DMS53 treated with DMSO at 0.1 percent for 48 hours (cell line): Measurements from ENCODE around the gene DCTN2.

Source experiments
- DNase-seq: peaks from one replicate; lab custom pipeline; 2025; ENCODE audit not compliant: unreplicated experiment; lab: John Stamatoyannopoulos, UW

The DCTN2 gene

DNA sequence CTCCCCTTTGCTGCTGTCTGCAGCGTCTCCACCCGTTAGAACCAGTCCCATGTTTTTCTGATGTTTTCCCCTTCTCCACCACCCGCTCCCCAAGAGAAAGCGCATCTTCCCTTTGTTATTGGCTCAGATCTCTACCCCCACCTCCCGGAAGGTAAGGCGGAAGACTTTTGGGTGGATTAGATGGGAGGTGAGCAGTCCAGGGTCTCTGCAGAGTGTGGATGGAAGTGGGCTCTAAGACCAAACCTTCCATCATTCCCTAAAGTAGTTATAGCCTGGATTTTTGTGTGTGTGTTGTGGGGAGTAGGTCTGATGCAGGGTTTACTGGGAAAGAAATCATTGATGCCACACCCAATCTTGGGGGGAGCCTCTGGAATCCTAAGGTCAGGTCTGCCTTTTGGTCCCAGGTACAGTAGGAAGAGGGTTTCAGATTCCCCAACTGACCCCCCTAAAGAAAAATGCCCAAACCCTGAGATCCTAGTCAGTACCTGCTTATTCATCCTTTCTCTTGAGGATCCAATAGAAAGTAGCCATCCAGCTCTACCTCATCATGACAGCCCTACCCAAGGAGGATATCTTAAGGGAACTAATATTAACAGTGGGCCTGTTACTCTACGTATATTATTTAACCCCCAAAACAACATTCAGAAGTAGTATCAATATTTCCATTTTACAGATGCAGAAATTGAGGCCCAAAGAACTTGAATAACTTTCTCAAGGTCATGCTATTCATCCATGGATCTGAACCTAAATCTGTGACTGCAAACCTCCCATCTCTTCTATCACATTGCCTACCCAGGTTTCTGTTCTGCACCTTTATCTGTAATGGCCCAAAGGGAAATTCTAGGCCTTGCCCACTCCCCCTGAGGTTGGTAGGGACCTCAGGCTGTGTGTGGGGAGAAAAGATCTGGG, 3.9 kb upstream of the DCTN2 start:
- DNase-seq = no peak

DNA sequence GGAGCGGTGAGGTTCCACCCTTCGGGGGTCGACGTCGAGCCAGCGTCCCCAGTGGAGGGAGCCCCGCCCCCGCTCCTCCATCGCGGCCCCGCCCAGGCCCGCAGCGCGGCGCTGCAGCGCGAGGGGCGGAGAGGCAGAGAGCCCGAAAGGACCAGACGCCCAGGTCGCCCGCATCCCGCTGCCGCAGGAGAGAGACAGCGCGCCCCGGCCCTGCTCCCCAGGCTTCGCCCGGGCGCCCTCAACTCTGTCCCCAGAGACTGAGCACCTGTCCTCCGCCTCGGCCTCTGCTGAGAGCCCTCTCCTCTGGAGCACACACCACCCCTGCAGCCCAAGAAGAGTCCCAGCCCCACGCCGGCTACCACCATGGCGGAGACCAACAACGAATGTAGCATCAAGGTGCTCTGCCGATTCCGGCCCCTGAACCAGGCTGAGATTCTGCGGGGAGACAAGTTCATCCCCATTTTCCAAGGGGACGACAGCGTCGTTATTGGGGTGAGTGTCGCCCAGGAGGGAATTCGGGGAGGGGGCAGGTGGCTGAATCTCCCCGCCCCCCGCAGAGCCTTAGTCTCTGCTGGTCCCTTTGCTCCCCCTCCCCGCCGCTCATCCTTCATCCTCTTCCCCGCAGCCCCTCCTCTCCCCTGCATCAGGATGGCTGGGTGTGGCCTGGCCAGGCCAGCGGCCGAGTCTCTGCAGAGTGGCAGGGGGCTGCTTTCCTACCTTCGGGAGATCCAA, 3.1 kb upstream of the DCTN2 start, which contains the start of gene KIF5A:
TSS of gene KIF5A (plus strand) at position 136 of the 732 bp plus-strand sequence. CDS start at position 364, 228 bp downstream.
- DNase-seq = no peak

DNA sequence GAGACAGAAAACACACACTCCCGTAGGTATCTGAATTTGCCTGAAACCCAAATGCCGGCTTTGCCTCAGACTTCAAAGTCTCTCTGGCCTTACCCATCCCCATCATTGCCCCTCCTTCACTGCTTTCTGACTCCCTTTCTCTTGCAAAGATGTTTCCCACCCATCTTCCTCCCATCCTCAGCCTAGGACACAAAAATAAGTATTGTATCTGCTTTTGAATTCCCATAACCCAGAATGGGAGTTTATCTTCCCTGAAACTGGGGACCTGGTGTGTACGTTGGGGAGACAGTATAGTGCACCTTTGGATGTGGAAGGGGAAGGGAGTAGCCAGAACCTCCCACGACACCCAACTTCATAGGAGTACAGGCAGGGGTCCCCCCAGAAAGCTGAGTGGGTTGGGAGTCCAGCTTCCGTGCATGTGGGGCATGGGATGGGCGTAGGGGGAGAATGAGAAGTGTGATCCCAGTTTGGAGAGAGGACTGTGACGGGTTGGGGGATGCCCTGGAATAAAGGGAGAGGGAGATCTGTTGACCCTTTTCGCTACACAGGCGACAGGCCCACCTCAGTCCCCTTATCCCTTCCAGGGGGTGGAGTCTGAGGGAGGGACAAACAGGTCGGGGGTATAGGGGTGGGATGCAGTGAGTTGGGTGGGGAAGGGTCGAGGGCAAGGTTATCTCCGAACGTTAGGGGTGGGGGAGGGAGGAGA, 2.4 kb upstream of the DCTN2 start:
- no peak for DNase-seq

DNA sequence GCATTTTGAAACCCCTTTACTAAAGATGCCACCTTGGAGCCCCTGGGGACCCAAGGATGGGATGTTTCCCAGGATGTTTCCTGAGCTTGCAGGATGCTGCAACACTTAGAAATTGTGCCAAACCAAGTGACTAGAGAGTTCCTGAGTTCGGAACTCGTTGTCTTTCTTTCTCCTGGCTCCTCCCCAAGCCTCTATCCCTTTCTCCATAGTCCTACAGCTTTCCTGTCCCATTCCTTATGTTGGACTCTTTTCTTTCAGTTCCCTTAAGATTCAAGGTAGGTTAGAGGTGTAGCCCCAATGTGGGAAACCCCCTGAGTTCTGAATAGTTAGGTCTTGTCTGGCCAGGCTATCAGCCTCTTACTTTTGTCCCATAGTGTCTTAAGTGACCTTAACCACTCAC, 1.5 kb upstream of the DCTN2 start:
- DNase-seq = no peak

DNA sequence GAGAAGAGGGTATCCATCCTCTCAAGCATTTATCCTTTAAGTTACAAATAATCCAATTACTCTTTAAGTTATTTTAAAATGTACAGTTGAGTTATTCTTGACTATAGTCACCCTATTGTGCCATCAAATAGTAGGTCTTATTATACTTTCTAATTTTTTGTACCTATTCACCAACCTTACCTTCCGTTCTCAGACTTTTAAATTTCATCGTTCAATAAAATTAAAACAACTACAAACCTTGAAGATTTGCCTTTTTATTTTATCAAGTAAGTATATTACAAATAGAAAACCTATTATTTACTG, 972 bp upstream of the DCTN2 start:
- DNase-seq = no peak

DNA sequence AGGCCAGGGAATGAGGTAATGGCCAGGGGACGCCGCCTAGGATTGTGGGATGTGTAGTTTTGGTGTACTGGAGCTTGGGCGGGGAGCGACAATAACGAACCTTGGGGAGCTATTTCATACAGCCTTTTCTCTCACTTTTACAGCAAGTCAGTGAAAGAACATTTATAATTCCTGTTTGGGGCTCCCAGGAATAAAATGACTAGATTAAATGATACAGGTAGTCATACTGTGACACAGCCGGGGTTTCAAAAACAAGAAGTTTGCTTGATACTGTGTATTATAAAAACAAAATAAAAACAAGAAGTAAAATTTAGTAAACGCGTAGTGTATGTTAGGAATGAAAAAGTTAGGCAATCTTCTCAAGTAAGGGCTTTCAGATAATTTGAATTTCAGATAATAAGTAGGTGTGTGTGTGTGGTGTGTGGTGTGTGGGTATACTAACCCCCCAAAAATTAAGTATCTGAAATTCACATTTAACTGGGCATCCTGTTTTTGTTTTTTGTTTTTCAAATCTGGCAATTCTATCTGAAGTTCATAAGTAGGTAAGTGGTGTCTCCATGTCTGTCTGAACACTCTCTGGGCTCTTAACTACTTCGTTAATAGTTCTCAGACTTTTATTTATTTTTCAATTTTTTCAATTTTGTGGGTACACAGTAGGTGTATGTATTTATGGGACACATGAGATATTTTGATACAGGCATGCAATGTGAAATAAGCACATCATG, 458 bp upstream of the DCTN2 start:
- DNase-seq = no peak

DNA sequence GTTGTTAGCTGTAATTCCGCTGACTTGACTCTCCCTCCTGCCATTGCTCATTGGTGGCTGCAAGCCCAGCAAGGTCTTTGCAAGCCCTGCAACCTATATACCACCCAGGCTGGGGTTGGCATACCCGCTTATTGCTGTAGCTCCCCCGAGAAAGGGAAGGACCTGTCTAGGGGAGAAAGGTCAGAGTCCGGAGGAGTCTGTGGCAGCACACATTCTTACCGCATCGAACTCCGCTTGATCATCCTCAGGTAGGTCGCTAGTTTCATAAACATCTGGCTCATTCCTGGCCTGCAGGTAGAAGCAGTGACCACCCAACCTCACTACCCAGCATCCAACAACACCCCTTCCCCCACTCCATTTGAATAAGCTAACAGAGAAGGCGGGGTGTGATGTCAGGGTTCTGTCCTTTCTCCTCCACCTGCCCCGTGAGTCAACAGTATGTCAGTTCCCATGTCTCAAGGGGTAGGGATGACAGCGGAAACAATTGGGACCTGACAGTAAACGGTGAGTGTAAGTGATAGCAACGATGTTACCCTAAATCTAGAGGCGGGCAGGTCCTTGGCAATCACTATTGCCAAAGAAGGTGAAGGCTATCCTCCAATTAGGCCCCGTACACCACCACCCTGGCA, 1.1 kb downstream of the DCTN2 start:
- DNase-seq = peak; percentile 63

DNA sequence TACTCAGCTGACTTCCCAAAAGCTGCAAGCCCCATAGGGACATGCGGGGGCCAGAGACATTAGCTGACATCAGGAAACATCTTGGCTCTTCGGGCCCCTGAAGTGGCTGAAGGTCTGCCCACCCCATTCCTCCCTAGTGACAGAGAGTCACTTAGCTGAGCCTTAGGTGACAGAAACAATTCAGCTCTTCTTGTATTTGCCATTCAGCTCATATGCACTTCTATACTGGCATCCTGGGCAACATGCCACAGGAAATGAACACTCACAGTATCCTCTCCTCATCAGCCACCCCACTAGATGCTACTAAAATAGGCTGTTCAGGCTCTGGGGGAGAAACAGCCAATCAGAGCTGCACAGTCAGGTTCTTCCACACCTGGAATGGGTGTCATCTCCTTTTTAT, 3.4 kb downstream of the DCTN2 start:
- DNase-seq = no peak

DNA sequence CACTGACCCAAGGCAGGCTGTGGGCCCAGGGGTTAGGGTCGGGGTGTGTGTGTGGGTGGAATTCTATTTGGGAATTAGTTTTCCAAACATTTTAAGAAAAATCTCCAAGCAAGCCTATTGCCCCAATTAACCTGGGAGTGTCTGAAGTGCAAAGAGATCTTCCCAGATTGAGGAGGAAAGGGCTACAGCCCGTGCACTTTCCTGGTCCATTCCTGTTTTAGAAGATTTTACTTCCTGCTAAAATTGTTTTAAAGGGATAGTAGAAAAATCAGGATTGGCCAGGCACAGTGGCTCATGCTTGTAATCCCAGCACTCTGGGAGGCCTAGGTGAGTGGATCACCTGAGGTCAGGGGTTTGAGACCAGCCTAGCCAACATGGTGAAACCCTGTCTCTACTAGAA, 5.3 kb downstream of the DCTN2 start:
- no peak for DNase-seq

DNA sequence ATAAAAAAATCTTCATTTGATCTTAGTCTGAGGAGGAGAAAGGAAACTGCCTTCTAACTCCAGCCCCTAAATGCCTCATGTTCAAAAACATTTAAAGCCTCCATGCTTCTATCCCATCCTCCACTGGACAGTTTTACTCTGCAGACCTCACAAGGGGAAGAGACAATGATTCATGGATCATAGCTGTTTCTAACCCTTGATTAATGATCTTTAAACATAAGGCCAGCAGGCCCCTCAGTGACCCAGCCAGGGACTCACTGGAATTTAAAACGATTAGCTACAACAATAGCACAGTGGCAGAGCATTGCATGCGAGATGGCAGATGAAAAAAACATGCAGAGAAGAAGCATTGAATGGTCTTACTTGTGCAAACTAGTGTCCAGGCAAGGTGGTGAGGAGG, 6.0 kb downstream of the DCTN2 start:
- no peak for DNase-seq

DNA sequence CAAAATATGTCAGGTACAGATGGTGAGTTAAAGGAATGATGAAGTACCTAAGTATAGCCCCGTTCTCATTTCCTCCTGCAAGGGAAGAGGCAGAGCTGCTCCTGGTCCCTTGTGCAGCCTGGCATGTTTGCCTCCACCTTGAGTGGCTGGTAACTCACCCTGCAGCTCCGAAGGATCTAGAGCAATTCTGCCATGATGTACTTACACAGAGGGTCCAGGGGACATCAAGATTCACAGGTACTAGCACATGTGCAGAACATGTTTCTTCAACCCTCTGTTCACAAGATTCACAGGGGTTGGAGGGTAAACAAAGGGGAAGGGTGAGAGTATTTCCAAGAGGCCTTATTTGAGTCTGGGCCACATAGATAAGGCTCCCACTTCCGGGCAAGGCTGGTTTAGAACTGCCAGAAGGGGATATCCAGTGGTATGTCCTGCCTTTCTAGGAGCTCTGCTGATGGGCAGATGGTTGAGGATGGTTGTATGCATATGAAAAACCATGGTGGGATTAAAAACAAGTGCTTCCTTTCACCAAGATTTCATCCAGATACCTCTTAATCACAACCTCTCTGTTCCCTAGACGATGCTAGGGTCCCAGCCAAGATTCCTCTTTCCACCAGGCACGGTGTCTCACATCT, 7.7 kb downstream of the DCTN2 start:
- DNase-seq = no peak

DNA sequence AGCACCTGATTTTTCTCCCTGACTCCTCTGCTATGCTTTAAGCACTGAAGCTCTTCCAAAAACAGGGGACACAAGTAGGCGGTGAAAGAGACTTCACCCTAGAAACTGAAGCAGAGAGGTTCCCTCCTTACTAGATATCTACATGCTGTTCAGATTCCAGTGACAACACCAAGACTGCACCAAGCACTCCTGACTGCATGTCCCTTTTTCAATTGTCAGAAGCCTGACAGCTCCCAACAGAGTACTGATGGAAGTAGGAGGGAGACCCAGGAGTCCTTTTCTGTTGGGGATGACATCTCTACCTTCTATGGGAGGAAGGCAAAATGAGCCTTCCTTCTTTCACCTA, 10.4 kb downstream of the DCTN2 start:
- DNase-seq = no peak

DNA sequence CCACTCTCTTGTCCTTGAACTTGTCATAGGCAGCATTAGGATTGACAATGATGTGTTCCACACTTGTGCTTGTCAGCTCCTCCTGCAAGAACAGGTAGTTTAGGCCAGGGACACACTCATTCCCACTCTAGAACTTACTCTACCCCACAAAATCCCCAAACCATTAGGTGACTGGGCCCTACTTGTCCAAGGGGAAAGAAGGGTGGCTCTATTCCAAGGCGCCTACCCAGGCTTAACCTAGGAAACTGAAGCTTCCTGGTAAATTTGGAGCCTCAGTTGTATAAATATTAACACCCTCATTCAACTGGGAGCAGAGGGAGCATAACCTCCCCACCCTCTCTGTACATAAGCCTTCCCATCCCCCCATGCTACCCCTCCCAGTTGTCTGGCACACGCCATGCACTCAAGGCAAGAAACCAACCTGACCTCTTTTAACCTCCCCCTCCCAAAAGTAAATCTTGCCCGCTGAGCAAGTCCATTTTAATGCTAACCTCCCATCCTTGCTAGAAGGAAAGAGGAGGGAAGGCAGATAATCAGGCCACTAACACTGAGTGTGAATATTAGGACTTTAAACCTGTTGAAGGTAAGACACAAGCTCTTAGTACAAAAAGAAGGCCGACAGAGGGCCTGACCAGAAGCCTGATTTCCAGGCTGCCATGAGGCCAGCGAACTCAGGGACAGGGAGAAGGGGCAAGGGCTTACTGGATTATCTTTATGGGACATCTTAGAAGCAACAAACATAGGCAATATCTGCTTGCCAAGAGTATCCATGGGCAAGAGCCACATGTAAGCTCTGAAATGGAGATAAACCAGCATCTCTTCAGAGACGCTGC, 11.0 kb downstream of the DCTN2 start:
- no peak for DNase-seq

DNA sequence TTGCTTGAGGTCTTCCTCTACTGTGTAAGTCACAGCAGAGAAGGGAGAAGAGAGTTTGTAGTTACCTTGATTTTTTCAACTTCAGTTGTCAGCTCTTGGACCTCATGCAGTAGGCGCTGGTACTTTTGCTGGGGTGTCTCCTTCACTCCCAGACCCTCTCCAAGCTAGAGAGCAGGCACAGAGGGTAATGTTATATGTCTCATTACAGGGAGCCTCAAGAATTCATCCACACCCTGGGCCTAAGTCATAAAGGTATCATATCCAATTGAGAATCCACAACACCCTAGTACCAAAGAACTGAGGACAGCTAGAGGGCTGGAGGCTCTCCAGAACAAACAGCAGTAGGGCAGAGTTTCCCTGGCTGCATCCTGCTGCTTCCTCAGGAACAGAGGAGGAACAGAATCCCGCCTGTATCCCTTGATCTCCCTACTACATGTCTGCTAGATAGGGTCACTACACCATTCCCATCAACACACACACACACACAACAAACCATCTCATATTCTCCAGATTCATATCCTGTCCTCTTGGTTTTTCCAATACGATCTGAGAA, 11.9 kb downstream of the DCTN2 start:
- no peak for DNase-seq

DNA sequence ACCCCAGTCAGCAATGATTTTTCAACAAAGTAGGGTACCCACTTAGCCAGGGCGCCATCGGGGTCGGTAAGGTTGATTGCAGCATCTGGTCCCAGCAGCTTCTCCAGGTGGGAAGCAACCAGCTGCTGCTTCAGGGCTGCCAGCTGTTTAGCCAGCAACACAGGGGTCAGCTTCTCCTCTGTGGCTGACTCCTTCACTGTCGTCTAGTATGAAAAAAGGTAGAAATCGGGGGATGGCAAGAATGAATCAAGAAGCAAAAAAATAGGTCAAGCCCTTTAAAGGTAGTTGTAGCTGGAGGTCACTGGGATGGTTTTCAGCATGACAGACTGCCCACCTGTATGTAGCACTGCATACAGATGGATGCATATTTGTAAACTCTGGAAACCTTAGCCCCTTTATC, 12.7 kb downstream of the DCTN2 start:
- DNase-seq = no peak

DNA sequence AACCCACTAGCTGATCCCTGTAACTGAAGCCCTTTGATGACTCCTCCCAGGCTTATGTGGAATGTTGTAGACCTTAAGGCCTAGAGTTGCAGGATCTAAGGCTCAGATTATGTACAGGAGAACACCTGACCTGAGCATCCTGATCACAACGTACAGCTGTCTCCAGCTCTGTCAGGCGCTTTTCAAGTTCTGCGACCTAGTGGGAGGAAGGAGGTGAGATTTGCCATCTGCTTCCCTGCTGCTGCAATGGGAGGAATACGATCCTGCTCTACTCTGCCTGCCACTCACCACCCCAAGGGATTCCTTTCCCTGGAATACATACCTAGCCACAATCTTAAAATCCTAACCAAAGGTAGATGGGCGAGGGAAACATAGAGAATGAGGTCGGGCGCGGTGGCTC, 13.9 kb downstream of the DCTN2 start:
- no peak for DNase-seq

DNA sequence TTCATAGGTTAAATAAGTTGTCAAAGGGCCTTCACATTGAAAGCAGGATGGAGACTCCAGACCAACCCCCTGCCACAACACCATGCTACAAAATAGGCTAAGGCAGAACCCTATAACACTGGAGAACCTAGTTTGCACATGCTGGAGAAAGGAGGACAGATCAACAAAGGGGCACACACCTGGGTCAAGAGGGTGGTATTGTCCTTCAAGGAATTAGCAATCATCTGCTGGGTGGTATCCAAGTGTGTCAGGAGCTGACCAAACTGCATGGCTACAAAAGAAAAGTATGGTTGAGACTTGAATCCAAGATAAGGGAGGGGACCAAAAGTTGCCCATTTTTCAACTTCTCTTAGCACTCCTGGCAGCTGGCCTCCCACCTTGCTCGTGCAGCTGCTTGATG, 15.2 kb downstream of the DCTN2 start:
- DNase-seq = no peak

DNA sequence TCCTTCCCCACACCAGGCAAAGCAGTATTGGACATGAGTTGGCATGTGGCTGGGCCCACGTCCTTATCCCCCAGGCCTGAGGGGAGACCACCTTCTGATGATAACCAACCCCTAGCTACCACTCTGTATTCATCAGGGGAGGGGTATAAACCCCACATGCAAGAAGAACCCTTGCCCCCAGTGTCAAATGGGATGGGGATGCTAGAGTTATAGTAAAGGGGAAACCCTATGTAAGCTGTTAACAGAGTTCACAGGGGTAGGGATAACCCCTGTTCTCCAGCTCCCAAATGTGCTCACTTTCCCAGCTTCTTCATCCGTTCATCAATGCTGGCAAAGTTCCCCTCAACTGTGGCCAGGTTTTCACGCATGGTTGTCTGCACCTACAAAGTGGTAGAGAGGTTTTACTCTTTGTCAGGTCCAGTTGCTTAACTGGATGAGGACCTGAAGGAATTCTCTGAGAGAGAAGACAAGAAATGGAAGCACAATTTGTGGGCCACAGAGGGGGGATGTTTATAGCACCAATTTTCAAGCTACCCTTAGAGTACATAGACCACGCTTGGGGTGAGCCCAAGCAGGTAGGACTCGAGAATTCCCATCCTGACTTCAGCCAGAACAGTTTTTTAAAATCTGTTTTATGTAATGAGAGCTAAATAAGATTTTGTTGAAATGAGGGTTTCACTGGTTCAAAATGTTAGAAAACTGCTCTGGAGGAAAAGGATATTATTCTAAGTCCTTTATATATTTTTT, 16.4 kb downstream of the DCTN2 start:
- no peak for DNase-seq

DNA sequence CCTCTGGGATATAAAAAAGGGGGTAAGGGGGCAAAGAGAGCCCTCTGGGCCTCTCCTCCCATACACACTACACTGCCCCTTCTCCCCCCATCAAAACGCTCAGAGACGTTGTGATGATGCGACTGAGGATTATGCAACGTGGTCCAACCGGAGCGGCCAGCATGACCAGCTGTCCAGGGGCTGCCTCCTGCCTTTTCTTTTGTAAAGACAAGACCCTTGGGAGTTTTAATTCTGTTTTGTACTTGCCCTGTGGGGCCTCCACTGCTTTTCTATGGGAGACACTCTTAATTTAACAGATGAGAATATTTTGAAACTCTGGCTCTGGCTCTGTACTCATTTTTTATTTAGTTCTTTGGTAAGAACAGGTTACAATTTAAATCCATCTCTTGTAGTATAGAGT, 17.2 kb downstream of the DCTN2 start:
- no peak for DNase-seq
